Testis (tissue), 2 donors: Measurements from ENCODE around the gene TBL1XR1.

Experiments used
- CTCF ChIP-seq, 3 experiments: fragments of 450-650 bp in 2 of 3; fragments of 200-600 bp in 1 of 3; sonication (generic) in 1 of 3; IDR thresholded peaks; one replicate each; pipeline ENCODE4 v1.5.1; 2016 to 2019; ENCODE audit warnings: antibody characterized with exemption in 3 of 3, mild to moderate bottlenecking in 2 of 3, moderate library complexity in 1 of 3
- POLR2A ChIP-seq: fragments of 450-650 bp; IDR thresholded peaks from one replicate; pipeline ENCODE4 v1.6.1; 2017; ENCODE audit warnings: antibody characterized with exemption, mild to moderate bottlenecking, moderate library complexity

GRCh38 chr3:177228601-177229190 is 31.4 kb upstream of the TBL1XR1 start:
- TF ChIP-seq CTCF (IDR thresholded peaks at IDR 0.05), result no peak
- TF ChIP-seq POLR2A, result no peak
